Erythroblast (primary cell): Measurements from ENCODE around the gene ESYT3.
"Not testable (repeated sequence)": the region's sequence is repeated elsewhere in the genome, so short reads cannot be mapped to it uniquely, and the experiment has no call there.

ENCODE experiments used
- DNase-seq, 2 experiments: peaks; one replicate each; lab custom pipeline; 2025; lab: John Stamatoyannopoulos, UW
- GATA1 ChIP-seq: IDR thresholded peaks from 2 replicates; pipeline ENCODE4 v1.6.1; 2011; ENCODE audit warnings: low read depth, mild to moderate bottlenecking, control low read depth, low read length, moderate library complexity
- POLR2A ChIP-seq: IDR thresholded peaks from 2 replicates; pipeline ENCODE4 v1.6.1; 2011; ENCODE audit warnings: mild to moderate bottlenecking, low read length

Gene ESYT3

GRCh38 chr3:138467931-138468330 is 33.5 kb downstream of the ESYT3 start:
- TF ChIP-seq POLR2A, result no peak
- TF ChIP-seq GATA1, result no peak

GRCh38 chr3:138468451-138468850 is 34.0 kb downstream of the ESYT3 start:
- TF ChIP-seq GATA1 (no peak), POLR2A (no peak)
- DNase-seq, result no peak

More at GRCh38 chr3:138467931-138468330, 33.5 kb downstream of the ESYT3 start:
- DNase-seq, result no peak

- no peak for DNase-seq
- TF ChIP-seq GATA1 (no peak), POLR2A (no peak)
Measured at GRCh38 chr3:138468886-138469285, 34.5 kb downstream of the ESYT3 start.

GRCh38 chr3:138469874-138470273 is 35.5 kb downstream of the ESYT3 start:
- DNase-seq, result no peak
- TF ChIP-seq GATA1 (no peak), POLR2A (no peak)

GRCh38 chr3:138470687-138471086 is 36.3 kb downstream of the ESYT3 start:
- no peak for TF ChIP-seq POLR2A
- DNase-seq, result no peak

- no peak for DNase-seq
- TF ChIP-seq GATA1 (no peak), POLR2A (no peak)
Measured at GRCh38 chr3:138471481-138471880, 37.1 kb downstream of the ESYT3 start.

GRCh38 chr3:138472141-138472825 is 37.9 kb downstream of the ESYT3 start:
- no peak for DNase-seq

GRCh38 chr3:138473391-138473790 is 39.0 kb downstream of the ESYT3 start:
- no peak for TF ChIP-seq GATA1
- TF ChIP-seq POLR2A, result no peak
- DNase-seq, result no peak

More at GRCh38 chr3:138472141-138472825, 37.9 kb downstream of the ESYT3 start:
- TF ChIP-seq GATA1, result no peak
- TF ChIP-seq POLR2A, result no peak

- TF ChIP-seq GATA1 (no peak), POLR2A (no peak)
Measured at GRCh38 chr3:138474163-138474562, 39.7 kb downstream of the ESYT3 start.

GRCh38 chr3:138476526-138476925 is 42.1 kb downstream of the ESYT3 start:
- TF ChIP-seq POLR2A, result no peak
- TF ChIP-seq GATA1, result no peak
- no peak for DNase-seq

More at GRCh38 chr3:138474163-138474562, 39.7 kb downstream of the ESYT3 start:
- DNase-seq, result no peak

- TF ChIP-seq POLR2A, result no peak
- TF ChIP-seq GATA1, result no peak
- no peak for DNase-seq
Measured at GRCh38 chr3:138477120-138477519, 42.7 kb downstream of the ESYT3 start.

GRCh38 chr3:138477801-138478200 is 43.4 kb downstream of the ESYT3 start:
- TF ChIP-seq GATA1 (no peak), POLR2A (no peak)
- no peak for DNase-seq

- TF ChIP-seq GATA1, result no peak
- no peak for TF ChIP-seq POLR2A
- DNase-seq, result peak; percentile 41 to 62
Measured at GRCh38 chr3:138479438-138479863, 45.0 kb downstream of the ESYT3 start.

GRCh38 chr3:138484672-138485071 is 50.3 kb downstream of the ESYT3 start:
- not testable (repeated sequence) for DNase-seq

GRCh38 chr3:138486580-138486979 is 52.2 kb downstream of the ESYT3 start:
- DNase-seq, result not testable (repeated sequence)

- TF ChIP-seq POLR2A, result no peak
- TF ChIP-seq GATA1, result no peak
- no peak for DNase-seq
Measured at GRCh38 chr3:138491971-138492370, 57.6 kb downstream of the ESYT3 start.
